HG03460 (cell line): ENCODE results near the gene NHLH1.

ENCODE experiments used
- ATAC-seq: cut with Tn5 transposase; IDR thresholded peaks from one replicate; pipeline ENCODE4 v1.9.1; 2021; ENCODE audit not compliant: unreplicated experiment

NHLH1 gene

GRCh38 chr1:160409486-160409885 is 42.6 kb downstream of the NHLH1 start:
- ATAC-seq, result no peak

DNA sequence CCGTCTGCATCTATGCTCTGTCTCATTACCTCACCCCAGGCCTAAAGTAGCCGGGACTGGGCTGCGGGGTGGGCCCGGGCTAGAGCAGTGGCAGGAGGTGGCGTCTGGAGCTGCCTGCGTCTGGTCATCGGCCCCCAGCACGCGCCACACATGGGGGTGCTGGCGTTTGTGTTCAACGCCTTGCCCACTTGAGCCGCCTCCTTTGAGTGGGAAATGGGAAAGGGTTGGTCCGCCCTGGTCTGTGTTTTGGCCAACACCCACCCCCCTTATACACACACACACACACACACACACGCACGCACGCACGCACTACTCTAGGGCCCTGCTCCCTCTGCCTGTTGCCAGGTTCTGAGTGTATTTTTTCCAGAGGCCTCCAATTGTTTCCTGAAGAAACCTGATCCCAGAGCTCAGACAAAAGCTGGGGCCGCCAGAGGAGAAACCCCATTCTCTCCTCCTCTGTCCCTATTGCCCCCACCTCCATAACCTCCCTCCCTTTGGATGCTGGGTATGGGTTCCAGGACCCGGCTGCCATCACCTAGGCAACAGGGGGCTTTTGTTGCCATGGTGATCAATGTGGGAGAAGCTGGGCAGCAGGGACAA is 43.6 kb downstream of the NHLH1 start:
- no peak for ATAC-seq

- no peak for ATAC-seq
Measured at GRCh38 chr1:160411271-160412027, 44.6 kb downstream of the NHLH1 start.

- no peak for ATAC-seq
Measured at GRCh38 chr1:160412028-160412362, 45.1 kb downstream of the NHLH1 start.

- ATAC-seq, result no peak
Measured at GRCh38 chr1:160413716-160414115, 46.8 kb downstream of the NHLH1 start.

DNA sequence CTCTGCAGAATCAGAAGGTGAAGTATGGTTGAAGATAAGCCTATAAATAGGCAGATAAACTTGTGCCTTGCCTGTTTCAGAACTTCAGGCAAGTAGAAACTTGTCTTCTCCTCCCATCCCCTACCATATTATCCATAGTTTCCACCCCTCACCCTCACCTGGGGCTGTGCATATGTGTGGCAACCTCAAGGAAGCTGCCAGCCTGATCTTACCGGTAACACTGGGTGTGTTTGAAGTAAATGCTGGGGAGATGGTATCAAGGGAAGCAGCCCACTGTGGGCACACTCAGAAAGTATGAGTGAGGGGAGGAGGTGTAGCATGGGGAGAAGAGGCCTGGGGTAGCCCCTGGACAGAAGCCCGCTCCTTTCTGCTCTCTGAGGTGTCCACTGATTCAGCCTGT is 48.0 kb downstream of the NHLH1 start:
- ATAC-seq, result no peak

DNA sequence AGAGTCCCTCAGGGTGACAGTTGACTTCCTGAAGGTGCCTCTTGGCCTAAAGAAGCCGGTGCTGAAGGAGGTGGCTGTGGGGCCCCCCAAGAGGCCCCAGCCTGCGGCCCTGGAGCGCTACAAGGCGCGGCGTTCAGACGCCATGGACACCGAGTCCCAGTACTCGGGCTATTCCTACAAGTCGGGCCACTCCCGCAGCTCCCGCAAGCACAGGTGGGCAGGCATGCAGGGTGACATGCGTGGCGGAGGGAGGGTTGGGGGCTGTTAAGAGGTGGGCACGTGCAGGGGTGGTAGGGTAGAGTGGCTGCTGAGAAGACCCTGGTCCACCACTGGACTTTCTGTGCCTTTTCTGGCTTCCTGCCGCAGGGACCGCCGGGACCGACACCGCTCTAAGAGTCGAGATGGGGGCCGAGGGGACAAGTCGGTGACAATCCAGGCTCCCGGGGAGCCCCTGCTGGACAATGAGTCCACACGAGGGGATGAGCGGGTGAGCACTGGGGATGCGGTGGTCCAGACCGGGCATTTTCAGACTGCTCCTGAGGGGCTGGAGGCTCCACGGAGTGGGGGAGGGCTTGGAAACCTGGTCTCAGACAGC is 48.9 kb downstream of the NHLH1 start:
- ATAC-seq, result no peak

GRCh38 chr1:160416369-160416768 is 49.5 kb downstream of the NHLH1 start:
- no peak for ATAC-seq

DNA sequence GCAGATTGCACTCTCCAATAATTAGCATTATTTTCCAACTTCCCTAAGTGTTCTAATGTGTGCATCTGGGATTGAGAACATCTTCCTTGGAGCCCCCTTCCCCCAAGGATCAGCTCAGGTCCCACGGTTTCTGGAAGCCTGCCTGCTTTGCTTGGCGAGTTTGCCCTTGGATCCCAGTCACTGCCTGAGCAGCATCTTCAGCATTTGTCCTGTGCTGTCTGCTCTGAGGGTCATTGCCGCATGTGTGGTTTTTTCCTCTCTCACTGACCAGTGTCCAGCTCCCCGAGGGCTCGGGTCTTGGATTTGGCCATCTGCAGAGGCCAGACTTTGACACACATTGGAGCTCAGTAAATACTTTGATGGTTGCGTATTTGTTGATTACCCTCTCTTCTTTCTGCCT is 51.6 kb downstream of the NHLH1 start:
- no peak for ATAC-seq

DNA sequence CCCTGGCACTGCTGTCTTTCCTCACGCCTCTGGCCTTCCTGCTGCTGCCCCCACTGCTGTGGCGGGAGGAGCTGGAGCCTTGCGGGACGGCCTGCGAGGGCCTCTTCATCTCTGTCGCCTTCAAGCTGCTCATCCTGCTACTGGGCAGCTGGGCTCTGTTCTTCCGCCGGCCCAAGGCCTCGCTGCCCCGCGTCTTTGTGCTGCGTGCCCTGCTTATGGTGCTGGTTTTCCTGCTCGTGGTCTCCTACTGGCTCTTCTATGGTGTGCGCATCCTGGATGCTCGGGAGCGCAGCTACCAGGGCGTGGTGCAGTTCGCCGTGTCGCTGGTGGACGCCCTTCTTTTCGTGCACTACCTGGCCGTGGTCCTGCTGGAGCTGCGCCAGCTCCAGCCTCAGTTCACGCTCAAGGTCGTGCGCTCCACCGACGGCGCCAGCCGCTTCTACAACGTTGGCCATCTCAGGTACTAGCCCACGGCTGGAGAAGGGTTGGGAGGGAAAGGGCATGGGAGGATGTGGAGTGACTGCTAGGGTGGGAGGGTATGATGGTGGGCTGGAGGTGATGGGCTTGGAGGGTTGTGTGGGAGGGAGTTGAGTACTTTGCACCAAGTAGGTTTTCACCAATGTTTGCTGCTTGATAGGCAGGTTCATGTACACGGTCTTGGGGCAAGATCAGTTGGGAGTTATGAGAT is 52.4 kb downstream of the NHLH1 start:
- ATAC-seq, result no peak

DNA sequence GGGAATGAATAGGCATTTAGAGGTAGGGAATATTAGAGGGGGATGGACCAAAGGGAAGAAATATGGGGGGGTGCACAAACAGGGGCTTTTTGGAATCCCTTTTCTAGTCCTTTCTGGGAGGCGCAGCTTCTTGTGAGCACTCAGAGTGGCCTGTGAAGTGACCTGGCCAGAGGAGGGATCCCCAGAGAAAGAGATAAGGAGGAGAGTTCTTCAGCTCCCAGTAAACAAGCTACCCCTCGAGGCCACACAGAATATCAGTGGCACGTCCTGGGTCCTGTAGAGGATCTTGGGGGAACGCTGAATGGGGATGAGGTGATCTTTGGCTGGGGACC is 52.9 kb downstream of the NHLH1 start:
- ATAC-seq, result no peak

DNA sequence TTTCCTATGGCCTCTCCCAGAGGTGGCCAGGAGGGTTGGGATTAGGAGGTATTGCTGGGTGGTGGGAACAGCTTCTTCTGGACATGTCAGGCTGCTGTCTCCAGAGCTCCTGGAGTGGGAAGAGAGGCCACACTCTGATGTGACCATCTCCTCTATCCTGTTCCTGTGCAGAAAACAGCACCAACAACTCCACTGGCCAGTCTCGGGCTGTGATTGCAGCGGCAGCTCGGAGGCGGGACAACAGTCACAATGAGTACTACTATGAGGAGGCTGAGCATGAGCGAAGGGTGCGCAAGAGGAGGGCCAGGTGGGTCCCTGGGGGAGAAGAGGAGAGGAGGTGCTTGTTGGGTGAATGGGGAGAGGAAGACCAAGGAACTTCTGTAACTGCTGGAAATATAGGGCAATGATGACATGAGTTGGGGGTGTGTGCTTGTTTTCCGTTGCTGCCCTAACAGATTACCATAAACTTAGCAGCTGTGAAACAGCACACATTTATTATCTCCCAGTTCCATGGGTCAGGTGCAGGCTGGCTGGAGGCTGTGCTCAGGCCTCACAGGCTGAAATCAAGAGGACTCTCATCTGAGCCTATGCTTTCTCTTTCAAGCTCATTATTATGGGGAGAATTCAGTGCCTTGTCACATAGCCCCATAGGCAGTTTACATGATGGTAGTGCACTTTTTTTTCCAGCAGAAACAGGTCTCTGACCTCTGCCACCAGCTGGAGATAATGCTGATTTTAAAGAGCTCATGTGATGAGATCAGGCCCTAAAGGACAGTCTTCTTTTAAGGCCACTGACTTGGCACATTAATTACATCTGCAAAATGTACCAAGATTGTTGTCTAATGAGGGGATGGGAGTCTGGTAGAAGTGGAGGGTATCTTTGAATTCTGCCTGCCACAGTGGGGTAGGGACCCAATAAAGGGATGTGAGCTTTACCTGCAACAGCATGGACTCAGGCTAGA is 54.3 kb downstream of the NHLH1 start:
- no peak for ATAC-seq

DNA sequence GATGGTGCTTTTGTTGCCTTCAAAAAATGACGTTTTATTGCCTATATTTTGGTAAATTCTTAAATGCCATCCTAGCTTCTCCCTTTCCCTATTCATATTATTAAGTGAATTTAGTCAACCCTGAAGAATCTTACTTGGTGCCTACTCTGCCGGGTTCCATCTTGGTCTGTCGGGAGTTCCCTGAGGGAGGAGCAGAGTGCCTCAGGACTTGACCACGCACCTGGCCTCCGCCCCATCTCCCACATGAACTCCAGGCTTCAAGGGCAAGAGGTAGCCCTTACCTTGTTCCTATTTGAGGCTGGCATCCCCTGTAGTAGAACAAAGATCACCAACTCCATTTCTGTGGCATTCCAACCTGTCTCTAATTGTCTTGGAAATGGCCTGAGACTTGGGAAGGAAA is 55.0 kb downstream of the NHLH1 start:
- no peak for ATAC-seq
